Activated CD8-positive, alpha-beta memory T cell treated with anti-CD3 and anti-CD28 coated beads for 1 hour (primary cell): Measurements from ENCODE around the gene MARCHF4.

ENCODE experiments used
- DNase-seq, 2 donors: peaks; one replicate each; pipeline ENCODE4 v3.0.0-alpha.2; 2020; ENCODE audit warnings: low read depth in 1 of 2; ENCODE audit errors: extremely low read depth in 1 of 2

The MARCHF4 gene

GRCh38 chr2:216371721-216372702, at the start of gene MARCHF4:
Gene MARCHF4 (minus strand): TSS chr2:216372483. CDS start chr2:216370260, 2,223 bp downstream.
- DNase-seq = peak in 1 of 2 donors; percentile 65

DNA sequence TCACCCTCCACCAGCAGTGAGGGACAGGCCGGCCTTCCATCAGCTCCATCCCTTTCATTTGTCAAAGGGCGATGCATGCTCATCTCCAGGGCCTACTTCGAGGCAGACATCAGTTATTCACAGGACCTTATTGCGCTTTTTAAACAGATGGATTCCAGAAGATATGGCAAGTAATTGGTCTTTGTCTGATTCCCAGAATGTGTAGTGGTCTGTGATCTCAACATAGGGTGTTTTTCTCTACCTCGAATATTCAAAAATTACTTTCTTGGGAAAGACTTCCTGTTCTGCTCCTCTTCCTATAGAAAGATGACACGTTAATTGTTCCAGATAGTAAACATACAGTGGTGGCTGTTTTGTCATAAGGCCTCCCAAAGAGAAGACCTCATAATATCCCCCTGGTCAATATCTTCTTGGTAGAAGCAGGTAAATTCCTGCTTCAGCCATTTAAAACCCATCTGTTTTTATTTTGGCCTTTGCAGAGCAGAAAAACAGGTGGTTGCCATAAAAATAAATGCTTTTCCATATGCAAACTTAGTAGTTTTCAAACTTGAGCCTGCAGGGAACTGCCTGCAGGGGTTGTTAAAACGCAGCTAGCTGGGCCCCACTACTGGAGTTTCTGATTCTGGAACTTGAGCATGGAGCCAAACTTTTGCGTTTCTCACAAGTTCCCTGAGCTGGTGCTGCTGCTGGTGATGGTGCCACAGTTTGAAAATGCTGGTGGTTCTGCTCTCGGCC, 48.3 kb upstream of the MARCHF4 start:
- DNase-seq = no peak

DNA sequence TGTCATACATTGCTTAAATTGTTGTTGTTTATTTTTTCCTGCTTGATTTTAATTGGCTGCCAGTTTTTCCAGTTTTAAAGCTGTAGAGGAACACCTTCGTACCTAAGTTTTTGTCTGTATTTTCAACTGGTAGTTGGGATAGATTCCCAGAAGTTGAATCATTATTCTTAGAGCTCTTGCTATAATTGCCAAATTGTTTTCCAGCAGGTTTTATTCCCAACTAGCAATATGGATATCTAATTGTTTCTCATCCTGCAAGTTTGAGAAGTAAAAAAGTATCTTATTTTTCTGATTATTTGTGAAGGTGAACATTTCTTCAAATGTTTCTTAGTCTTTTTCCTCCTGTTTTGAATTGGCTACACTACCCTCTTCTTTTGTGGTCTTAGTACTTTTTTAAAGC, 46.7 kb upstream of the MARCHF4 start:
- no peak for DNase-seq

DNA sequence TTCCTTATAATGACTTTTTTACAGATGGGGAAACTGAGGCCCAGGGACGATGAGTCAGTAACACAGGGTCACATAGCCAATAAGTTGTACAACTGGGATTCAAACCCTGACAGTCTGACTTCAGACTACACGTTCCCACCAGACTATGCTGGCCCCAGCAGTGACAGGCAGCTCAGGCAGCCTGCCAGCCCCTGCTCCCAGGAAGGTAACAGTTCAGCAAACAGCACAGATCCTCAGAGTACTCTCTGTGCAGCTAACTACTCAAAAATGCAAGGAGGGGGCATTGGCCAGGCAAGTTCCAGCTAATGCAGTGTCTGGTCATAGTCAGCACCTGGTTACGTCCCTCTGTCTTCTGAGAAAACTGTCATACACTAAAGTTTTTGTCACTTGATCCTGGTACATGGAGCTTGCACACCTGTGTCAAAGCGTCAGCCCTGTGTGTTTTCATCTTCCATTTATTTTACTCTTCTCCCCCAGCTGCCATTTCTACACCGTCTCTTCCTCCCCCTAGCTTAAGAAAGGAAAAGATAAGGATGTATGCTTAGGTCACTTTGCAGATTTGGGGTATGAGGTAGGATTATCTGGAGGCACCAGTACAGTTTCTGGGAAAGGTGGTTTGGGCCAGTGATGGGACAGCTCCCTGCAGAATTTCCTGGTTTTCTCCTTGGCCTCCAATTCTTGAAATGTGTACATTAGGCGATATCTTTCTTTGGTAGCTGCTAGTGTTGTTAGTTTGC, 44.5 kb upstream of the MARCHF4 start:
- no peak for DNase-seq

- DNase-seq = no peak
Measured at GRCh38 chr2:216415541-216415940, 43.3 kb upstream of the MARCHF4 start.

DNA sequence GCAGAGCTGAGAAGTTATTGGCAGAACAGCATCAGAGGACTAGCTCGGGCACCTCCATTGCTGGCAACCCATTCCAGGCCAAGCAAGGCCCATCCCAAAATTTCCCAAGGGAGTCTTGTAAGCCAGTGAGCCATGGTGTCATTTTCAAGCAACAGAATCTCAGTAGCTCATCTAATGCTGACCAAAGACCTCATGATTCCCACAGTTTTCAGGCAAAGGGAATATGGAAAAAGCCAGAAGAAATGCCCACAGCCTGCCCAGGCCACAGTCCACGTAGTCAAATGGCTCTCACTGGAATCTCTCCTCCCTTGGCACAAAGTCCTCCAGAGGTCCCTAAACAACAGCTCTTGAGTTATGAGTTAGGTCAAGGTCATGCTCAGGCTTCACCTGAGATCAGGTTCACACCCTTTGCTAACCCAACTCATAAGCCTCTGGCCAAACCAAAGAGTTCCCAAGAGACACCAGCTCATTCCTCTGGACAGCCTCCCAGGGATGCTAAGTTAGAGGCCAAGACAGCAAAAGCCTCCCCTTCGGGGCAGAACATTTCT, 42.6 kb upstream of the MARCHF4 start:
- DNase-seq = no peak

- no peak for DNase-seq
Measured at GRCh38 chr2:216413882-216414281, 41.6 kb upstream of the MARCHF4 start.

- DNase-seq = peak; percentile 97
Measured at GRCh38 chr2:216412022-216412999, 40.0 kb upstream of the MARCHF4 start, which contains the start of gene SMARCAL1. Gene SMARCAL1 (plus strand): TSS chr2:216412484. CDS start chr2:216414705, 2,221 bp downstream.

DNA sequence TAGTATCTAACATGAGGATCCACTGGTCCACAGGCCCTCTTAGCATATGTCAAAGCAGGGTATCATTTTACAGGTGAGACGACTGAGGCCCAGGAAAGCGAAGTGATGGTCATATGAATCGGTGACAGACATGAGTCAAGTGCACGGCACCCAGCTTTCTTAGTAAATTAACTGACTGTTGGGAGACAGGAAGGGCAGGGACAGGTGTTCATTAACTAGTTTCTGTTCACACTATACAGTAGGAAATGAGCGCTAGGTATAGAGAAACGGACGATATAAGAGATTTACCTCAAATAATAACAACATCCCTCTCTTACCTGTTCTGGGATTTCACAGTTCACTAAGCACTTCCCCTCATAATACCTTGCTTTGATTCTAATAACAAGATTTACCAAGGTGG, 38.3 kb upstream of the MARCHF4 start:
- DNase-seq = no peak

GRCh38 chr2:216408426-216409290, 36.4 kb upstream of the MARCHF4 start:
- no peak for DNase-seq

DNA sequence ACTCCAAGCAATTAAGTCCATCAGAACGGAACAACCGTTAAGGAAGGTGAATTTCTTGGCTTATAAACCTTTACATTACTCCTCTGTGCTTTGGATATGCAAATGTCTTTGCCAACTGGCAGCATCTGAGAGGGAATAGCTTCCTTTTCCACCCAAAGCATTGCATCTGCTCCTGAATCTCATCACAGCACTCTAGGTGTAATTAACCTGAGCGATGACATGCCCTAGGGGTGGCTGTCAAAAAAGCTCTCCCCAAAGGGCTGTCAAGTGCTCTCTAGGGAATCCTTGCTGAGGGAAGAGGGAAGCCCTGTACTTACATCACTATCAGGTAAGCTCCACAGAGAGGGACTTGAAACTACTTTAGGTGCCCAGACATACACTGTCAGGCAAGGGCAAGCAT, 34.5 kb upstream of the MARCHF4 start:
- DNase-seq = no peak

- DNase-seq = no peak
Measured at GRCh38 chr2:216405588-216405987, 33.3 kb upstream of the MARCHF4 start.

DNA sequence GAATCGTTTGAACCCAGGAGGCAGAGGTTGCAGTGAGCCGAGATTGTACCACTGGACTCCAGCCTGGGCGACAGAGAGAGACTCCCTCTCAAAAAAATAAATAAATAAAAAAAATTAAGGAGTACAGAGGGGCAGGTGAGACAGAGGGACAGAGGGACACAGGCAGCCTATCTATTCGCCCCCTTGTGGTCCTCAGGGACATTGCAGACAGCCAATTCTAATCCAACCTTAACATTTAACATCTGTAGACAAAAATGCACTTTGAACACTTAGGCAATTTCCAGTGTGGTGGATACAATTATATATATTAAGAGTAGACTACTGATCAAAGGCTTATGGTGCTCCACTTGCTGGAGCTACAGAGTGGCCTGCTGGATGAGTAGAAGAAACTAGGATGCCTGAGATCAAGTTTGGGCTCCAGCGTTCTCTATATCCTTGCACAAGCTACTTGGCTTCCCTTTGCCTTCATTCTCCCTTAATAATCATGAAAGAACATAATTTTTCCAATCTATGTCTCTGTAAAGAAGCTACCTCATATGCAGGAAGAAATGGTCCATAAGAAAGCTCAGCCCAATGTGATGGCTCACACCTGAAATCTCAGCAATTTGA, 31.8 kb upstream of the MARCHF4 start:
- DNase-seq = peak; percentile 3 to 15

GRCh38 chr2:216402751-216403150, 30.5 kb upstream of the MARCHF4 start:
- DNase-seq = no peak

DNA sequence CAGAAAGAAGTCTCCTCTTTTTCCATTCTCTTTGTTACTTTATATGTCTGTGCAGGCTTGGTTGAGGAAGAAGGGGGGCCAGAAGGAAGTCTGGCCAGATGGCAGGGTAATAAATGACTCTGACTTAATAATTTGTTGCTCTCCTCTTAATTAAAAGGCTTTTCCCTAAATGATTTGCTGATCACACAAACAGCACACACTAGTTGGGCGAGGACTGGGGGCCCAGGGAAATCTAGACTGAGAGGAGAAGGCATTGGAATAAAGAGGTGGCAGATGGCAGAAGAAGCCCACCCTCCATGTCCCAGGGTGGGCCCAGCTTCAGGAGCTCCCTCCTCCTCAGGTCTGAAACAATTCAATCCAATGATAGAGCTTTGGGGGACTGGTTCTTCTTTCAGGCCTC, 27.3 kb upstream of the MARCHF4 start:
- no peak for DNase-seq

DNA sequence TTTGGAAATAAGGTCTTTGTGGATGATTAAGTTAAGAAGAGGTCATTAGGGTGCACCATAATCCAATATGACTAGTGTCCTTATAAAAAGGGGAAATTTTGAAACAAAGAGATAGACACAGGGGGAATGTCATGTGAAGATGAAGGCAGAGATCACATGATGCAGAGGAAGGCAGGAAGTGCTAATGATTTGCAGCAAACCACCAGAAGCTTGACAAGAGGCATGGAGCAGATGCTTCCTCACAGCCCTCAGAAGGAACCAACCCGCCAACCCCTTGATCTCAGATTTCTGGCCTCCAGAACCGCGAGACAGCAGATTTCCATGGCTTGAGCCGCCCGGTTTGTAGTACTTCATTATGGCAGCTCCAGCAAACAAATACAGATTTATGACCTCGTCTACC, 22.6 kb upstream of the MARCHF4 start:
- DNase-seq = no peak

GRCh38 chr2:216392945-216393840, 20.9 kb upstream of the MARCHF4 start:
- DNase-seq = no peak
